Measurements from ENCODE around the gene GABARAPL2. TPM values are rescaled to one million over a fixed set of nuclear protein-coding genes. Genes with fewer than 3 reads are reported as not detected.
"Not testable (repeated sequence)": the region's sequence is repeated elsewhere in the genome, so short reads cannot be mapped to it uniquely, and the experiment has no call there.

The GABARAPL2 gene
- total RNA-seq, 5 donors from 2014 or later (not counting 1 experiment from before 2014, with no cell fraction given): 70.9 to 78.6 (median 76.4) TPM

GRCh38 chr16:75537776-75538175, 28.4 kb upstream of the GABARAPL2 start:
- Histone ChIP-seq H3K36me3 (ENCODE audit: control insufficient read depth in 2 of 2, extremely low read depth in 1 of 2, insufficient read depth in 1 of 2, low read length in 1 of 2) (no peaks in the 10 kb centered on the region), H3K27me3 (replicated peaks in 1 of 2; ENCODE audit: control insufficient read depth in 2 of 2, extremely low read depth in 1 of 2, insufficient read depth in 2 of 2, low read length in 1 of 2) (no peaks in the 10 kb centered on the region), H3K4me3 (ENCODE audit: control insufficient read depth in 1 of 2, extremely low read depth in 1 of 2, low read length in 1 of 2) (no peak overlapping the region), H3K27ac (ENCODE audit: low read length) (no peak overlapping the region), H3K9me3 (no peaks in the 10 kb centered on the region), H3K4me1 (ENCODE audit: control insufficient read depth in 1 of 2, extremely low read depth in 1 of 2, insufficient read depth in 2 of 2, low read length in 2 of 2) (no peaks in the 10 kb centered on the region)
- no peaks in the 10 kb centered on the region for H3K9me3 Mint-ChIP-seq
- 100% methylated on average over 1 of the region's 4 CpGs for WGBS (ENCODE audit: insufficient coverage)
- H3K27me3 Mint-ChIP-seq: no peaks in the 10 kb centered on the region
- DNase-seq (no peak), ATAC-seq (replicated peaks in 1 of 4) (no peak)
- CTCF ChIA-PET: interaction anchor here in 1 of 2 donors (0.6 kb wide), 1 partner anchor 14 kb away, joined by 4 read pairs; no protein-coding TSS in a partner anchor
- POLR2A ChIA-PET: interaction anchor here in 1 of 2 donors (0.7 kb wide), 1 partner anchor 546 kb away, joined by 6 read pairs; no protein-coding TSS in a partner anchor
- no peak overlapping the region for H3K4me3 Mint-ChIP-seq
- H3K4me1 Mint-ChIP-seq: no peaks in the 10 kb centered on the region
- H3K27ac Mint-ChIP-seq: no peak overlapping the region
- H3K36me3 Mint-ChIP-seq: peaks cover 4% of the 10 kb centered on the region

GRCh38 chr16:75538882-75539565, 27.2 kb upstream of the GABARAPL2 start:
- DNase-seq; H3K36me3 ChIP-seq (ENCODE audit: control insufficient read depth in 2 of 2, extremely low read depth in 1 of 2, insufficient read depth in 1 of 2, low read length in 1 of 2); H3K4me3 Mint-ChIP-seq; H3K27ac Mint-ChIP-seq; H3K4me1 Mint-ChIP-seq; H3K4me1 ChIP-seq (ENCODE audit: control insufficient read depth in 1 of 2, extremely low read depth in 1 of 2, insufficient read depth in 2 of 2, low read length in 2 of 2); H3K36me3 Mint-ChIP-seq; H3K27me3 ChIP-seq (replicated peaks in 1 of 2; ENCODE audit: control insufficient read depth in 2 of 2, extremely low read depth in 1 of 2, insufficient read depth in 2 of 2, low read length in 1 of 2); H3K9me3 Mint-ChIP-seq; POLR2A ChIA-PET; H3K27me3 Mint-ChIP-seq; CTCF ChIA-PET; ATAC-seq (replicated peaks in 1 of 4); H3K4me3 ChIP-seq (ENCODE audit: control insufficient read depth in 1 of 2, extremely low read depth in 1 of 2, low read length in 1 of 2); H3K27ac ChIP-seq (ENCODE audit: low read length); H3K9me3 ChIP-seq: not testable (repeated sequence)
- no CpG with 5 or more reads among the region's 10 CpGs for WGBS (ENCODE audit: insufficient coverage)

DNA sequence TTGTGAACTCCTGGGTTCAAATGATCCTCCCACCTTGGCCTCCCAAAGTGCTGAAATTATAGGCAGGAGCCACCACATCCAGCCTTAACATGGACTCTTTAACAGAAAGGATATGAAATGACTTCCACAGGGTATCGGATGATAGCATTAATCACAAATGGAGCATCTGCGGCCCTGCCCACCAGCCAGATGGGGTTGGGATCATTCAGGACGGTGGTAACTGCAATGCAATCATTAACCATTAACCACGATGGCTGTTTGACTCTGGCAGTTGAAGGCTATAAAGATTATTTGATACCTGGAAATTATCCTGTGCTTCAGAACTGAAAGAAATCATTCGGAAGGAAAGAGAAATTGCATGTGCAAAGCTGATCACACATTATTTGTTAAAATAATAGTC, 24.9 kb upstream of the GABARAPL2 start:
- H3K36me3 Mint-ChIP-seq: peaks cover 8% of the 10 kb centered on the region
- no peak overlapping the region for H3K4me3 ChIP-seq (ENCODE audit: control insufficient read depth in 1 of 2, extremely low read depth in 1 of 2, low read length in 1 of 2)
- no peak overlapping the region for H3K4me3 Mint-ChIP-seq
- no peaks in the 10 kb centered on the region for H3K9me3 ChIP-seq
- WGBS (ENCODE audit: insufficient coverage): 90% methylated on average over 3 of the region's 5 CpGs
- ChIA-PET CTCF (interaction anchor here in 1 of 2 donors (0.7 kb wide), 1 partner anchor 139 kb away, joined by 3 read pairs; no protein-coding TSS in a partner anchor), POLR2A (no interaction called here)
- DNase-seq (no peak), ATAC-seq (replicated peaks in 1 of 4) (no peak)
- H3K27ac Mint-ChIP-seq: no peak overlapping the region
- no peaks in the 10 kb centered on the region for H3K4me1 Mint-ChIP-seq
- no peaks in the 10 kb centered on the region for H3K27me3 ChIP-seq (replicated peaks in 1 of 2; ENCODE audit: control insufficient read depth in 2 of 2, extremely low read depth in 1 of 2, insufficient read depth in 2 of 2, low read length in 1 of 2)
- no peaks in the 10 kb centered on the region for H3K36me3 ChIP-seq (ENCODE audit: control insufficient read depth in 2 of 2, extremely low read depth in 1 of 2, insufficient read depth in 1 of 2, low read length in 1 of 2)
- no peaks in the 10 kb centered on the region for H3K27me3 Mint-ChIP-seq
- no peak overlapping the region for H3K27ac ChIP-seq (ENCODE audit: low read length)
- no peaks in the 10 kb centered on the region for H3K9me3 Mint-ChIP-seq
- no peaks in the 10 kb centered on the region for H3K4me1 ChIP-seq (ENCODE audit: control insufficient read depth in 1 of 2, extremely low read depth in 1 of 2, insufficient read depth in 2 of 2, low read length in 2 of 2)

DNA sequence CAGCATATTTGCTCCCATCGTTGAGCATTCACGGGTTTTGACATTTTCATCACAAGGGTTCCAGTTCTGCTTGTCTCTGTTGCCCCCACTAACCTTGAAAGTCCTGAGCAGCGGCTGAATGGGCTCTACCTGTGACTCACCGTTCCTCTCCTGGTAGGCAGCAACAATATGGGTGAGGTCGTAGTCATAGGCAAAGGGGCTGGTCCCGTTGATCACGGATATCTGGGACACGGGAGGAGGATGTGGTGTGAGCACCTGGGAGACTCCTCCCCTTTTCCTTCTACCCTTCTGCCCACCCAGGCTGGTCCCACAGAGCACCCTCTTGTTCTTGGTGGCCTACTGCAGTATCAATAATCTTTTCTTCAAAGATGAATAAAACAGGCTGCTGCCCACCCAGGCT, 23.7 kb upstream of the GABARAPL2 start:
- POLR2A ChIA-PET; H3K36me3 ChIP-seq (ENCODE audit: control insufficient read depth in 2 of 2, extremely low read depth in 1 of 2, insufficient read depth in 1 of 2, low read length in 1 of 2); H3K36me3 Mint-ChIP-seq; H3K9me3 Mint-ChIP-seq; H3K4me1 Mint-ChIP-seq; H3K4me1 ChIP-seq (ENCODE audit: control insufficient read depth in 1 of 2, extremely low read depth in 1 of 2, insufficient read depth in 2 of 2, low read length in 2 of 2); H3K4me3 Mint-ChIP-seq; CTCF ChIA-PET; H3K27ac Mint-ChIP-seq; H3K27ac ChIP-seq (ENCODE audit: low read length); H3K27me3 ChIP-seq (replicated peaks in 1 of 2; ENCODE audit: control insufficient read depth in 2 of 2, extremely low read depth in 1 of 2, insufficient read depth in 2 of 2, low read length in 1 of 2); ATAC-seq (replicated peaks in 1 of 4); H3K9me3 ChIP-seq; DNase-seq; H3K4me3 ChIP-seq (ENCODE audit: control insufficient read depth in 1 of 2, extremely low read depth in 1 of 2, low read length in 1 of 2); H3K27me3 Mint-ChIP-seq: not testable (repeated sequence)
- WGBS (ENCODE audit: insufficient coverage): 100% methylated on average over 1 of the region's 8 CpGs

DNA sequence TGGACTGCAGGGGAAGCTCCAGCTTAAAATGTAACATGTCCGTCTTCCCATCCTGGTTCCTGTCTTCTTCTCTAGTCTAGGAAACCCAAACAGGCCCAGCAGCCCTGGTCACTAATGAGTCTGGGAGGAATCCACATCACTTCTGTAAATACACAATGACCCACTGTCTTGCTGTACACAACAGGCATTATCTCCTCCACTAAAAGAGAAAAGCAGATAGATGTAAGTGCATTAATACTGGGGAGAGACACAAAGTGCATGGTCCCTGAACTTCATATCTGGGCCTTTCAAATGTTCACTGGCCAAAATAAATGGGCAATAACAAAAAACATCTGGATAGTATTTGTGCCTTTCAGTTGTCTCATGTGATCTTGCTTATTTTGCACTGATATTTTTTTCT, 20.3 kb upstream of the GABARAPL2 start:
- H3K27ac ChIP-seq (ENCODE audit: low read length); H3K9me3 ChIP-seq; H3K4me1 ChIP-seq (ENCODE audit: control insufficient read depth in 1 of 2, extremely low read depth in 1 of 2, insufficient read depth in 2 of 2, low read length in 2 of 2); H3K4me1 Mint-ChIP-seq; DNase-seq; H3K9me3 Mint-ChIP-seq; H3K27me3 ChIP-seq (replicated peaks in 1 of 2; ENCODE audit: control insufficient read depth in 2 of 2, extremely low read depth in 1 of 2, insufficient read depth in 2 of 2, low read length in 1 of 2); H3K36me3 ChIP-seq (ENCODE audit: control insufficient read depth in 2 of 2, extremely low read depth in 1 of 2, insufficient read depth in 1 of 2, low read length in 1 of 2); H3K4me3 ChIP-seq (ENCODE audit: control insufficient read depth in 1 of 2, extremely low read depth in 1 of 2, low read length in 1 of 2); POLR2A ChIA-PET; ATAC-seq (replicated peaks in 1 of 4); CTCF ChIA-PET; H3K27me3 Mint-ChIP-seq; H3K27ac Mint-ChIP-seq; H3K4me3 Mint-ChIP-seq; H3K36me3 Mint-ChIP-seq: not testable (repeated sequence)
- WGBS (ENCODE audit: insufficient coverage): no CpG with 5 or more reads among the region's 1 CpG

GRCh38 chr16:75546293-75546692, 19.9 kb upstream of the GABARAPL2 start:
- no peak overlapping the region for H3K4me3 ChIP-seq (ENCODE audit: control insufficient read depth in 1 of 2, extremely low read depth in 1 of 2, low read length in 1 of 2)
- Mint-ChIP-seq H3K9me3 (no peaks in the 10 kb centered on the region), H3K4me3 (no peak overlapping the region), H3K4me1 (peaks cover 0 to 4% (median 1%) of the 10 kb centered on the region in 3 donors), H3K36me3 (peaks cover 8% of the 10 kb centered on the region), H3K27me3 (no peaks in the 10 kb centered on the region), H3K27ac (no peak overlapping the region)
- no peaks in the 10 kb centered on the region for H3K36me3 ChIP-seq (ENCODE audit: control insufficient read depth in 2 of 2, extremely low read depth in 1 of 2, insufficient read depth in 1 of 2, low read length in 1 of 2)
- H3K27me3 ChIP-seq (replicated peaks in 1 of 2; ENCODE audit: control insufficient read depth in 2 of 2, extremely low read depth in 1 of 2, insufficient read depth in 2 of 2, low read length in 1 of 2): peaks cover 0 to 3% of the 10 kb centered on the region in 2 experiments
- ChIA-PET CTCF (no interaction called here), POLR2A (no interaction called here)
- H3K27ac ChIP-seq (ENCODE audit: low read length): no peak overlapping the region
- WGBS (ENCODE audit: insufficient coverage): 94% methylated on average over 6 of the region's 7 CpGs
- no peak for DNase-seq
- no peaks in the 10 kb centered on the region for H3K9me3 ChIP-seq
- no peak for ATAC-seq (replicated peaks in 1 of 4)
- peaks cover 0 to 5% of the 10 kb centered on the region in 2 experiments for H3K4me1 ChIP-seq (ENCODE audit: control insufficient read depth in 1 of 2, extremely low read depth in 1 of 2, insufficient read depth in 2 of 2, low read length in 2 of 2)

- H3K27ac Mint-ChIP-seq; ATAC-seq (replicated peaks in 1 of 4); H3K36me3 Mint-ChIP-seq; POLR2A ChIA-PET; H3K9me3 ChIP-seq; H3K4me3 ChIP-seq (ENCODE audit: control insufficient read depth in 1 of 2, extremely low read depth in 1 of 2, low read length in 1 of 2); H3K27me3 ChIP-seq (replicated peaks in 1 of 2; ENCODE audit: control insufficient read depth in 2 of 2, extremely low read depth in 1 of 2, insufficient read depth in 2 of 2, low read length in 1 of 2); CTCF ChIA-PET; DNase-seq; H3K4me1 ChIP-seq (ENCODE audit: control insufficient read depth in 1 of 2, extremely low read depth in 1 of 2, insufficient read depth in 2 of 2, low read length in 2 of 2); H3K4me3 Mint-ChIP-seq; H3K36me3 ChIP-seq (ENCODE audit: control insufficient read depth in 2 of 2, extremely low read depth in 1 of 2, insufficient read depth in 1 of 2, low read length in 1 of 2); H3K9me3 Mint-ChIP-seq; H3K27ac ChIP-seq (ENCODE audit: low read length); H3K4me1 Mint-ChIP-seq: not testable (repeated sequence)
- WGBS (ENCODE audit: insufficient coverage): 100% methylated on average over 4 of the region's 9 CpGs
- peaks cover 0 to 12% of the 10 kb centered on the region in 2 donors for H3K27me3 Mint-ChIP-seq
Observed at GRCh38 chr16:75548456-75548855, 17.7 kb upstream of the GABARAPL2 start.

Measured in T-cell (primary cell).